GM23338 (cell line): ENCODE results near the gene PDCD4. TPM values are rescaled to one million over a fixed set of nuclear protein-coding genes. Genes with fewer than 3 reads are reported as not detected.

Source experiments
- ATAC-seq: fragments of 200-7000 bp; cut with Tn5 transposase; 3 replicates; pipeline ENCODE4 v1.9.1; 2020
- DNase-seq: peaks from one replicate; pipeline ENCODE4 v3.0.0-alpha.2; 2015; ENCODE audit warnings: low spot score
- H2AFZ ChIP-seq: fragments of 200-600 bp; sonication (generic); 2 replicates; pipeline ENCODE4 v1.8.0; 2016; ENCODE audit warnings: antibody characterized with exemption, mild to moderate bottlenecking, moderate library complexity
- H3F3A ChIP-seq: fragments of 200-600 bp; sonication (generic); replicated peaks from 2 replicates; pipeline ENCODE4 v1.8.0; 2017; ENCODE audit warnings: antibody characterized with exemption, mixed run types, low read depth
- H3K27ac ChIP-seq: fragments of 200-600 bp; sonication (generic); 2 replicates; pipeline ENCODE4 v1.6.1; 2016; ENCODE audit warnings: low read depth
- H3K27me3 ChIP-seq: fragments of 200-600 bp; sonication (generic); 2 replicates; pipeline ENCODE4 v1.8.0; 2016; ENCODE audit warnings: mild to moderate bottlenecking, mixed run types, moderate library complexity; ENCODE audit not compliant: insufficient read depth
- H3K36me3 ChIP-seq: fragments of 200-600 bp; sonication (generic); 2 replicates; pipeline ENCODE4 v1.8.0; 2016; ENCODE audit warnings: mild to moderate bottlenecking; ENCODE audit not compliant: insufficient read depth
- H3K4me1 ChIP-seq: fragments of 200-600 bp; sonication (generic); 2 replicates; pipeline ENCODE4 v1.8.0; 2016; ENCODE audit warnings: mild to moderate bottlenecking, moderate library complexity; ENCODE audit not compliant: insufficient read depth
- H3K4me2 ChIP-seq: fragments of 200-600 bp; sonication (generic); 2 replicates; pipeline ENCODE4 v1.7.1; 2017; ENCODE audit warnings: mixed run types
- H3K4me3 ChIP-seq: fragments of 200-600 bp; sonication (generic); 2 replicates; pipeline ENCODE4 v1.6.1; 2016; ENCODE audit warnings: mixed run types
- H3K79me2 ChIP-seq: fragments of 200-600 bp; sonication (generic); replicated peaks from 2 replicates; pipeline ENCODE4 v1.8.0; 2017; ENCODE audit warnings: mild to moderate bottlenecking; ENCODE audit not compliant: insufficient read depth
- H3K9me2 ChIP-seq: fragments of 200-600 bp; sonication (generic); 2 replicates; pipeline ENCODE4 v1.8.0; 2017; ENCODE audit not compliant: insufficient read depth
- H4K20me1 ChIP-seq: fragments of 200-600 bp; sonication (generic); replicated peaks from 2 replicates; pipeline ENCODE4 v1.8.0; 2017; ENCODE audit warnings: mild to moderate bottlenecking; ENCODE audit not compliant: insufficient read depth
- H3K27ac Mint-ChIP-seq: 2 replicates; pipeline ENCODE4 v1.8.0; 2020; ENCODE audit warnings: inconsistent platforms, mild to moderate bottlenecking, moderate library complexity, mixed read lengths
- H3K27me3 Mint-ChIP-seq: 3 replicates; pipeline ENCODE4 v1.8.0; 2022; ENCODE audit warnings: low read depth, mild to moderate bottlenecking, moderate library complexity, mixed read lengths, inconsistent platforms; ENCODE audit not compliant: insufficient read depth, poor library complexity
- H3K36me3 Mint-ChIP-seq: 3 replicates; pipeline ENCODE4 v1.8.0; 2021; ENCODE audit warnings: low read depth, mild to moderate bottlenecking, inconsistent platforms, moderate library complexity, mixed read lengths
- H3K4me1 Mint-ChIP-seq: 3 replicates; pipeline ENCODE4 v1.8.0; 2020; ENCODE audit warnings: mild to moderate bottlenecking, inconsistent platforms, mixed read lengths
- H3K4me3 Mint-ChIP-seq: 3 replicates; pipeline ENCODE4 v1.8.0; 2021; ENCODE audit warnings: moderate library complexity, mild to moderate bottlenecking, inconsistent platforms, mixed read lengths
- H3K9me3 Mint-ChIP-seq: 3 replicates; pipeline ENCODE4 v1.8.0; 2020; ENCODE audit warnings: moderate library complexity, mild to moderate bottlenecking, inconsistent platforms, mixed read lengths
- CREB1 ChIP-seq: fragments of 250-450 bp; sonication (Bioruptor Pico); IDR thresholded peaks from 2 replicates; pipeline ENCODE4 v1.5.0; 2020; ENCODE audit warnings: low read depth, mild to moderate bottlenecking, moderate library complexity
- CTCF ChIP-seq, 2 experiments: fragments of 200-600 bp in 1 of 2; sonication (generic) in 1 of 2; conservative IDR thresholded peaks; 2 replicates each; pipeline versions ENCODE4 v1.5.1 to v1.6.1; 2016 to 2017; ENCODE audit warnings: antibody characterized with exemption in 2 of 2, low read depth in 2 of 2, mild to moderate bottlenecking in 2 of 2, moderate library complexity in 1 of 2
- ETS1 ChIP-seq: IDR thresholded peaks from 2 replicates; pipeline ENCODE4 v1.6.1; 2016; ENCODE audit warnings: antibody characterized with exemption
- EZH2 ChIP-seq: fragments of 200-600 bp; sonication (generic); IDR thresholded peaks from one replicate; pipeline ENCODE4 v1.8.0; 2017; ENCODE audit warnings: antibody characterized with exemption, mild to moderate bottlenecking, low read depth; ENCODE audit not compliant: unreplicated experiment
- EZH2phosphoT487 ChIP-seq: fragments of 200-600 bp; sonication (generic); IDR thresholded peaks from one replicate; pipeline ENCODE4 v1.8.1; 2018; ENCODE audit warnings: antibody characterized with exemption; ENCODE audit not compliant: unreplicated experiment
- JUNB ChIP-seq: IDR thresholded peaks from one replicate; pipeline ENCODE4 v1.6.1; 2016; ENCODE audit warnings: antibody characterized with exemption; ENCODE audit not compliant: unreplicated experiment
- NANOG ChIP-seq: IDR thresholded peaks from 2 replicates; pipeline ENCODE4 v1.6.1; 2016; ENCODE audit warnings: antibody characterized with exemption, borderline replicate concordance
- POLR2AphosphoS5 ChIP-seq: IDR thresholded peaks from 2 replicates; pipeline ENCODE4 v1.6.1; 2016; ENCODE audit warnings: antibody characterized with exemption, low read depth
- REST ChIP-seq: IDR thresholded peaks from one replicate; pipeline ENCODE4 v1.6.1; 2018; ENCODE audit warnings: antibody characterized with exemption; ENCODE audit not compliant: unreplicated experiment
- STAT1 ChIP-seq: IDR thresholded peaks from one replicate; pipeline ENCODE4 v1.6.1; 2016; ENCODE audit warnings: antibody characterized with exemption; ENCODE audit not compliant: unreplicated experiment
- ZNF114 ChIP-seq: fragments of 250-450 bp; sonication (Bioruptor Pico); IDR thresholded peaks from 2 replicates; pipeline ENCODE4 v1.5.0; 2020; ENCODE audit warnings: mild to moderate bottlenecking, moderate library complexity
- ZNF331 ChIP-seq: fragments of 250-450 bp; sonication (Bioruptor Pico); IDR thresholded peaks from 2 replicates; pipeline ENCODE4 v1.5.0; 2020; ENCODE audit warnings: low read depth, mild to moderate bottlenecking, moderate library complexity
- polyA plus RNA-seq: library from polyadenylated mRNA; unstranded; fragments of >200 nt; fragmentation: Nextera tagmentation; extraction: Ambion mirVana; gene quantifications from 2 replicates; pipeline ENCODE4 v1.2.1, GENCODE V29; 2016
- total RNA-seq: library from RNA; depleted of rRNA; stranded (reverse); fragments of >200 nt; shearing (Covaris generic); gene quantifications from 2 replicates; pipeline ENCODE4 v1.2.3, GENCODE V29; 2014

PDCD4 gene
- total and polyA plus RNA-seq, 2 experiments from 2014 or later: 10.1 to 18.0 TPM

DNA sequence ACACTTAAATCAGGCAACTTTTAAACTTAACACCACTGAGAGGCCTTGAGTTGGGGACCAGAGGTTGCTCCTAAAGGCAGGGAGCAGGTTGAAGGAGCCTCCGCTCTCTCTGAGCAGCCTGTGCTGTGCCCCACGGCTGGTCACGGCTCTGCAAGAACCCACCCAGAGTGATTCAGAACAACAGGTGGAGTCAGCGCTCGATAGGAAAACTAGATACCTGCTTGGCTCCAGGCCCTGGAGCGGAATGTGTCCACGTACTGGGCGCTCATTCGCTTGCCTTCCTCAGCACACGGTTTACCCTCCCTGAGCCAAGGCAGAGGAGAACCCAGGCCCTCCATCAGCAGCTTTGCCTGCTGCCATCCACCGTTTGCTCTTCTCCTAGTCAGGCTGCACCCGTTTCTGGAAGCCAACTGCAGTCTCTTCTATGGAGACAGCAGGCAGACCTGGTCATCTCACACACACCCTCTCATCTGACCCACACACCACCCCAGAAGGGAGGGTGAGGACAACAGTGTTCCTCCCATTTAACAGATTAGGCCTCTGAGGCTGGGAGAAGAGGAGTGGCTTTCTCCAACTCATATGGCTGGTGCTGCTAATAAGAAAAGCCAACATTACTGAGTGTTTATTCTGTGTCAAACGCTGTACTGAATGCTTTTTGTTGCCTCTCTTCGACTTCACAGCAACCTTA lies 37.6 kb upstream of the PDCD4 start:
- no peaks in the 10 kb centered on the region for H3K9me3 Mint-ChIP-seq
- no peak overlapping the region for H3K4me3 ChIP-seq
- H3K4me3 Mint-ChIP-seq: no peak overlapping the region
- no peaks in the 10 kb centered on the region for H3K27me3 ChIP-seq
- H3K79me2 ChIP-seq: no peaks in the 10 kb centered on the region
- H3K4me2 ChIP-seq: no peak overlapping the region
- H3K27ac Mint-ChIP-seq: no peak overlapping the region
- DNase-seq: no peak
- H3K9me2 ChIP-seq: no peaks in the 10 kb centered on the region
- H3K27ac ChIP-seq: no peak overlapping the region
- H3F3A ChIP-seq: no peaks in the 10 kb centered on the region
- H2AFZ ChIP-seq: peak overlapping the region; percentile 43; the same call in 1 of the 2 replicates
- peaks cover 3% of the 10 kb centered on the region for H3K27me3 Mint-ChIP-seq
- peaks cover 21% of the 10 kb centered on the region for H3K4me1 Mint-ChIP-seq
- no peaks in the 10 kb centered on the region for H4K20me1 ChIP-seq
- ATAC-seq: no peak
- TF ChIP-seq NANOG: no peak
- TF ChIP-seq JUNB: no peak
- no peak for TF ChIP-seq EZH2phosphoT487
- no peak for TF ChIP-seq CTCF (conservative IDR thresholded peaks at IDR 0.05; ENCODE audit: low read depth in 2 of 2)
- no peak for TF ChIP-seq STAT1
- no peak for TF ChIP-seq ETS1
- no peak for TF ChIP-seq CREB1 (CRISPR knock-in tag)
- no peak for TF ChIP-seq EZH2
- TF ChIP-seq REST: no peak
- no peak for TF ChIP-seq ZNF114 (CRISPR knock-in tag)
- TF ChIP-seq POLR2AphosphoS5: no peak
- TF ChIP-seq ZNF331 (CRISPR knock-in tag): no peak
- no peaks in the 10 kb centered on the region for H3K36me3 ChIP-seq
- H3K4me1 ChIP-seq: 0 out of 2 replicates have a peak, but pooled peaks cover 5% of the 10 kb centered on the region
- H3K36me3 Mint-ChIP-seq: no peaks in the 10 kb centered on the region
